Measurements from ENCODE around the gene AKAP14.

GRCh38 chrX:119853444-119853843, 42.2 kb upstream of the AKAP14 start:
- TF ChIP-seq ATF3 (IDR thresholded peaks at IDR 0.05) = no peak
- TF ChIP-seq CTCF (IDR thresholded peaks at IDR 0.05; ENCODE audit: low read depth, low read length, missing input control) = no peak
- no peak for TF ChIP-seq EGR1 (IDR thresholded peaks at IDR 0.05; ENCODE audit: low read depth in 2 of 2)
- TF ChIP-seq JUND (IDR thresholded peaks at IDR 0.05) = no peak
- no peak for TF ChIP-seq REST (IDR thresholded peaks at IDR 0.05)
- no peak for TF ChIP-seq TAF1 (conservative IDR thresholded peaks at IDR 0.05)
- TF ChIP-seq RAD21 (IDR thresholded peaks at IDR 0.05) = no peak
- TF ChIP-seq GABPA (IDR thresholded peaks at IDR 0.05 in 1 of 2, conservative IDR thresholded peaks at IDR 0.05 in 1 of 2) = no peak
- no peak for TF ChIP-seq HNF4G (IDR thresholded peaks at IDR 0.05)
- no peak for TF ChIP-seq YY1 (IDR thresholded peaks at IDR 0.05)
- TF ChIP-seq ZBTB33 (IDR thresholded peaks at IDR 0.05) = no peak
- TF ChIP-seq HNF4A (conservative IDR thresholded peaks at IDR 0.05) = no peak
- TF ChIP-seq FOXA1 (IDR thresholded peaks at IDR 0.05) = no peak
- TF ChIP-seq MAX (IDR thresholded peaks at IDR 0.05) = no peak
